ENCODE measurements around the gene GABRR2.

GABRR2 gene

DNA sequence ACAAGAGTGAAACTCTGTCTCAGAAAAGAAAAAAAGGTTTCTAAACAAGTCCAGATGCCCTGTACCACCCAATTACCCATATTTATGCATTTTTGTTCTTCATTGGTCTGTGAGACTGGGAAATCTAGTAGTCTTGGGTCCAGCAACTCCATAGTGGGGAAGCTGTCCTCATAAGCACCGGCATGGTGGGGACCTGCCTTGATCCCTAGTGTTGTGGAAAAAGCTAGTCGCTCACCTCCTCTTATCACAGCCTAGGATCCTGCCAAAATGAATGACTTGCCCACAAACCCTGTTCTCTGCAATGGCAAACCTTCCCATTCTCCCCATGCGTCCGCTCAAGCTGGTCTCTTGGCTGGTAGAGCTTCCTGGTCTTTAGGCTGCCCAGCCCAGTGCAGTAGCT lies 59.7 kb downstream of the GABRR2 start:
- no peak for DNase-seq

DNA sequence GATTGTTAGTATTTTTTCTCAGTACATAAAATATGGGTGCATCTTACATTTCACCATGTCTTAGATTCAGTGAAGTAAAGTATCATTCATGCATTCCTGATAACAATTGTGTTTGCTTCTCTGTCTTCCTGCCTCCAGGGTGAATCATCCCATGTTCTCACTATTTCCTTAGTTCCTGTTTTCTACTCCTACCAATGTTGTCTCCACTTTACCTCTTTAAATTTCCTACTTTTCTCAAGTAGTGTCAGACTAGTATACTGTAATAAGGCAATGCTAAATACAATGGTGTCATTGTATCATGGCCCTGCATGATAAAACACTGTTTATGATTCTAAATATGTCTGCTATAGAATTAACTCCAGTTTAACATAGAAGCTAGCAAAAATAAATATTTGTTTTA lies 60.5 kb downstream of the GABRR2 start:
- peak in 1 of 2 donors; percentile 13 for DNase-seq

- DNase-seq = no peak
Observed at GRCh38 chr6:89252907-89253306, 62.2 kb downstream of the GABRR2 start.

- no peak for DNase-seq
Observed at GRCh38 chr6:89251976-89252375, 63.1 kb downstream of the GABRR2 start.

DNA sequence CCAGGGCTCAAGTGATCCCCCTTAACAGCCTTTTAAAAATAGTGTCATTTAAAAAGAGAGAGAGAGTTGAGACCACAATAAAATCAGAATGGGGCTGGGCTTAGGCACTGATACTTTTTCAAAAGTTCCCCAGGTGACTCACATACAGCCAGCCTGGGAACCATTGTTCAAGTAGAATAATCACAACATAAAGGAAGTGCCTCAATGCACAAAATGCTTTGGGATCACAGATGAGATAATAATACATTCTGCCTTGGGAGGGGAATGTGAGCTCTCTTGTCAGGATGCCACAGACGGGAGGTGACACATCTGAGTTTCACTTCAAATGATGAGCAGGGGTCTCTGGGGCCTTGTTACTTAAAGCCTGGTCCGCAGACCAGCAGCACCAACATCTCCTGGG lies 63.9 kb downstream of the GABRR2 start:
- DNase-seq = no peak

DNA sequence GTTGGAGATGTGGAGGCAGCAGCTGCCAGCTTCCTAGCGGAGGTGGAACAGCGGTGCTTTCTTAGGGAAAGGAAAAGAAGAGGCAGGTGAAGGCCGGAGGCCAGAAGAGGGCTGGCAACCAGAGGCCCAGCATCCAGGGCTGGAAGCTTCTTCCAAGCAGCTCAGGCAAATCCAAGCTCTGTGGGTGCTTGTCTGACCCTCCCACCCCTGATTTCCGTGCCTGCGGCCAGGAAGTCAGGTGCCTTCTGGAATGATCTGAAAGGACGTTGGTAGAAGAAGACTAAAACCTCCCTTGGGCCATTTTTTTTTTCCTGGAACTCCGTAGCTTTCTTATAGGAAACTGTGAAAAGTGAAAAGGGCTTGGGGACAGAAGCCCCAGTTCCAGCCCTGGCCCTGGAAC lies 64.9 kb downstream of the GABRR2 start:
- no peak for DNase-seq

- no peak for DNase-seq
Observed at GRCh38 chr6:89244241-89244985, 70.7 kb downstream of the GABRR2 start.

DNA sequence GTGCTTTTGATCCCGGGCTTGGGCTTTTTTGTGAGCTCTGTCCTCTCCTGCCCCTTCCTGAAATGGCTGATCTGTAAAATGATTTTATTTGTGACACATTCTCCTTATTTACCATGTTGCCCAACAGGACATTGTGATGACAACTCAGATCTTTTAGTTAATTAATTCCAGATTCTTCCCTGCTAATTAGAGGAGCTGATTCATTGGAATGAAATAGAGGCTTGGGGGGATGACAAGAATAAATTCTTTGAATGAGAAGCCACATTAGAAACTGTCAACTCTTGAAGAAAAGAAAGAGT lies 71.8 kb downstream of the GABRR2 start:
- no peak for DNase-seq

- peak in 1 of 2 donors; percentile 24 for DNase-seq
Observed at GRCh38 chr6:89242574-89243330, 72.3 kb downstream of the GABRR2 start.

DNA sequence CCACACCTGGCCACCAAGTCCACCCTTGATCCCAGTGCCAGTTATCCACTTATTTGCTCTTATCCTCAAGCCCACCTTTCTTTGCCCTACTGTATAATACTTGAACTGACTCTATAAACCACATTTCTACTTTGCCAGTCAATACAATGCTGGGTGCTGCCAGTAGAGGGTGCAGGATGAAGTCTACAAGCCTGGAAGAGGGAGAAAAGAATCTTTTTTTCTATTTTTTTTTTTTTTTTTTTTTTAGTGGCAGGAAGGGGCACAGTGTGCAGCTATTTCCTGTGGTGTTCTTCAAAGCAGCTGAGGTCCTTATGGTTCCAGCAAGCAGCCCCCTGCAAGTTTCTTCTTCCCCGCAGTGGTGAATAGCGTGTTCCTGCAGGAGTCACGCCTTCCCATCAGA lies 75.8 kb downstream of the GABRR2 start:
- peak in 1 of 2 donors; percentile 89 for DNase-seq

- DNase-seq = no peak
Observed at GRCh38 chr6:89237158-89237557, 77.9 kb downstream of the GABRR2 start.

DNA sequence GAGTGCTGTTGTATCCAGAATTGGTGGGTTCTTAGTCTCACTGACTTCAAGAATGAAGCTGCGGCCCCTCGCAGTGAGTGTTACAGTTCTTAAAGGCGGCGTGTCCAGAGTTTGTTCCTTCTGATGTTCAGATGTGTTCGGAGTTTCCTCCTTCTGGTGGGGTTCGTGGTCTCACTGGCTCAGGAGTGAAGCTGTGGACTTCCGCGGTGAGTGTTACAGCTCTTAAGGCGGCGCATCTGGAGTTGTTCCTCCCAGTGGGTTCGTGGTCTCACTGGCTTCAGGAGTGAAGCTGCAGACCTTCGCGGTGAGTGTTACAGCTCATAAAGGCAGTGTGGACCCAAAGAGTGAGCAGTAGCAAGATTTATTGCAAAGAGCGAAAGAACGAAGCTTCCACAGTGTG lies 81.5 kb downstream of the GABRR2 start:
- peak in 1 of 2 donors; percentile 16 for DNase-seq

DNA sequence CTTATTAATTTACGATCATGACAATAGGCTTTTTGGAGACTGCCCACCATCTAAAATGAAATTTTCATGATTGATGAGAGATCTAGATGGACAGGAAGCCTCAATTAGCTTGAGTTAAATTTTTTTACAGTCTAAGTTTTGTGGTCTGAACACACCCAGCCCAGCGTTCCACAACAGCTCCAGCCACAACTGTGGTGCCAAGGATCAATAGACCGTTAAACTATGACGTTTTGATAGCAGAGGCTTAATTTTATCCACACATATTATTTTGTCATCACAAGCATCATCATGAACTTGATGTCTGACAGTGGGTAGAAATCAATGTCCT lies 92.4 kb downstream of the GABRR2 start:
- no peak for DNase-seq

- no peak for DNase-seq
Observed at GRCh38 chr6:89221971-89222711, 93.0 kb downstream of the GABRR2 start.

DNA sequence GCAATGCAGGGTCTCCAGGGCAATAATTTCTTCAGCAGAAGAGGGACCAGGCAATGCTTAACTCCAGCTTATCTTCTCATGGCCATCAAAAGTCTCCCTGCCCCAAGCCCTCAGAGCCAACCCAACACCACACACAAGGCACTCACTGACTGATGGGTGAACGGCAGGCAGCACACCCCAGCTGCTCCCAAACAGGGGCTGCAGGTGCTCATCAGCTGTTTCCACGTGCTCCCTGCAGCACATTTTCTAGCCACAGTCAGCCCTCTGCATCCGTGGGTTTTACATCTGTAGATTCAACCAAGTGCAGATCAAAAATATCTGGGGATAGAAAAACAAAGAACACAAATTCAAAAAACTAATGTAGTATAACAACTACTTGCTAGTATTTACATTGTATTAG lies 94.0 kb downstream of the GABRR2 start:
- no peak for DNase-seq

GRCh38 chr6:89217299-89217910 lies 97.7 kb downstream of the GABRR2 start, which contains the start of gene GABRR1:
GABRR1 (minus strand) TSS chr6:89217358; CDS start chr6:89217322, 36 bp downstream.
- no peak for DNase-seq

- DNase-seq = no peak
Observed at GRCh38 chr6:89216411-89216810, 98.7 kb downstream of the GABRR2 start.

GRCh38 chr6:89215391-89215790 lies 99.7 kb downstream of the GABRR2 start:
- DNase-seq = no peak

DNA sequence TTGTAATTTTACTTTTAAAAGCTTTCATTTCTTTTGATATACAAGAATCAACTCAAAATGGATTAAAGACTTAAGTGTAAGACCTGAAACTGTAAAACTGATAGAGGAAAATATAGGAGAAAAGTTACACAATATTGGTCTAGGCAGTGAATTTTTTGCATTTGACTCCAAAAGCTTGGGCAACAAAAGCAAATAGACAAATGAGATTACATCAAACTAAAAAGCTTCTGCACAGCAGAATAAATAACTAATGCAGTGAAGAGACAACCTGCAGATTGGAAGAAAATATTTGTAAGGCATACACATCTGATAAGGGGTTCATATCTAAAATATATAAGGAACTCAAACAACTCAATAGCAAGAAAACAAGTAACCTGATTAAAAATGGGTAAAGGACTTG lies 100.9 kb downstream of the GABRR2 start:
- no peak for DNase-seq

GRCh38 chr6:89212472-89212871 lies 102.6 kb downstream of the GABRR2 start:
- no peak for DNase-seq

- DNase-seq = no peak
Observed at GRCh38 chr6:89209457-89209856, 105.6 kb downstream of the GABRR2 start.

DNA sequence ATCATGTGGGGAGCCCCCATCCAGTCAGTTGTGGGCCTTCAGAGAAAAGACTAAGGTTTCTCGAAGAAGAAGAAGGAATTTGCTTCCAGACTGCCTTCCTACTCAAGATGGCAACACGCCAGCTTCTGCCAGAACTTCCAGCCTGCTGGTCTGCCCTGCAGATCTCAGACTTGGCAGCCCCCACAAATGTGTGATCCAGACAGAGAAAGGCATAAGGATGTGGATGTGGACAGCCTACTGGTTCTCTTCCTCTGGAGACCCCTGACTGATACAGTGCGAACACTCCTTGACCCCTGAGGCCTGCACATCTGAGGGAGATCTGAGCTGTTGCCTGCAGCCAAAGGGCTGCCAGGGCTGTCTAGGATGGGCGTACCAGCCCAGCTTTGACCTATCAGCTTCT lies 106.5 kb downstream of the GABRR2 start:
- DNase-seq = no peak
